HepG2 (cell line): ENCODE measurements around the gene NFKBIZ. TPM values are rescaled to one million over a fixed set of nuclear protein-coding genes. Genes with fewer than 3 reads are reported as not detected.

Experiments
- ATAC-seq: fragments of 200-7000 bp; cut with Tn5 transposase; 3 replicates; pipeline ENCODE4 v1.9.1; 2020; ENCODE audit warnings: mild to moderate bottlenecking, moderate library complexity
- BruUV-seq: library from RNA; stranded (reverse); fragments of 400-500 nt; replicated peaks from 2 replicates; lab custom pipeline; 2021; lab: Mats Ljungman, UMichigan
- CTCF ChIA-PET: fragments of 300-600 bp; formaldehyde crosslinking; extraction: SDS; loops from one replicate; lab custom pipeline; 2021; ENCODE audit warnings: low total read pairs, inconsistent platforms, low intra/inter-chr PET ratio; lab: Yijun Ruan, JAX
- POLR2A ChIA-PET: fragments of 350-600 bp; sonication (Branson Sonifier 250); formaldehyde crosslinking; loops from one replicate; lab custom pipeline; 2020; ENCODE audit warnings: antibody characterized with exemption, inconsistent platforms; lab: Yijun Ruan, JAX
- DNase-seq: peaks from one replicate; pipeline ENCODE4 v3.0.0-alpha.2; 2015; ENCODE audit warnings: low spot score
- FAIRE-seq: peaks from 3 replicates; lab custom pipeline; 2011; peaks lifted over from hg19 to GRCh38; lab: Jason Lieb, UNC
- H2AFZ ChIP-seq: one replicate; pipeline ENCODE4 v1.6.1; 2011; ENCODE audit warnings: low read length, inconsistent platforms
- H3K27ac ChIP-seq: fragments of 300-600 bp; 3 replicates; pipeline ENCODE4 v1.8.0; 2011; ENCODE audit warnings: mixed run types, mild to moderate bottlenecking, mixed read lengths, low read length, inconsistent platforms; ENCODE audit not compliant: insufficient read depth; ENCODE audit errors: extremely low read length
- H3K27me3 ChIP-seq, 2 experiments: fragments of 200-600 bp in 1 of 2; 2 replicates in 1 of 2; 3 replicates in 1 of 2; pipeline versions ENCODE4 v1.6.0 to v1.8.0; 2011; ENCODE audit warnings: low read length in 2 of 2, mild to moderate bottlenecking in 2 of 2, moderate library complexity in 2 of 2, inconsistent platforms in 1 of 2; ENCODE audit not compliant: insufficient read depth in 2 of 2, control insufficient read depth in 1 of 2
- H3K36me3 ChIP-seq, 2 experiments: fragments of 200-600 bp in 1 of 2; replicated peaks in 1 of 2; 2 replicates in 1 of 2; 3 replicates in 1 of 2; pipeline versions ENCODE4 v1.5.1 to v1.8.0; 2011; ENCODE audit warnings: low read length in 2 of 2, inconsistent platforms in 1 of 2; ENCODE audit not compliant: insufficient read depth in 2 of 2, control insufficient read depth in 1 of 2
- H3K4me1 ChIP-seq: 2 replicates; pipeline ENCODE4 v1.5.1; 2012; ENCODE audit warnings: low read length, inconsistent platforms; ENCODE audit not compliant: insufficient read depth
- H3K4me2 ChIP-seq: 2 replicates; pipeline ENCODE4 v1.6.0; 2011; ENCODE audit warnings: low read depth, low read length, inconsistent platforms
- H3K4me3 ChIP-seq, 3 experiments: fragments of 200-600 bp in 1 of 3; sonication (generic), shearing (Covaris generic) in 1 of 3; replicated peaks in 1 of 3; 2 replicates each; pipeline ENCODE4 v1.5.1; 2011 to 2016; ENCODE audit warnings: low read length in 3 of 3, inconsistent platforms in 2 of 3, low read depth in 2 of 3, mild to moderate bottlenecking in 2 of 3, control low read depth in 1 of 3, mixed read lengths in 1 of 3; ENCODE audit not compliant: insufficient read depth in 1 of 3
- H3K79me2 ChIP-seq: one replicate; pipeline ENCODE4 v1.6.1; 2011; ENCODE audit warnings: low read length, inconsistent platforms; ENCODE audit not compliant: insufficient read depth
- H3K9ac ChIP-seq: 2 replicates; pipeline ENCODE4 v1.6.0; 2011; ENCODE audit warnings: mild to moderate bottlenecking, low read depth, low read length, inconsistent platforms; ENCODE audit not compliant: insufficient read depth
- H3K9me3 ChIP-seq: 2 replicates; pipeline ENCODE4 v1.5.1; 2012; ENCODE audit warnings: mild to moderate bottlenecking, low read length
- H4K20me1 ChIP-seq: 2 replicates; pipeline ENCODE4 v1.6.0; 2011; ENCODE audit warnings: inconsistent platforms, mild to moderate bottlenecking, low read length, moderate library complexity; ENCODE audit not compliant: insufficient read depth
- FLYWCH1 ChIP-seq: sonication (generic); formaldehyde crosslinking; IDR thresholded peaks from 2 replicates; pipeline ENCODE4 v1.8.1; 2023; ENCODE audit warnings: mild to moderate bottlenecking, missing genetic modification reagents
- NFE2 ChIP-seq: sonication (generic); formaldehyde crosslinking; IDR thresholded peaks from 2 replicates; pipeline ENCODE4 v1.4.0; 2020; ENCODE audit warnings: missing genetic modification reagents
- SRF ChIP-seq: IDR thresholded peaks from 2 replicates; pipeline ENCODE4 v1.6.1; 2011; ENCODE audit warnings: mild to moderate bottlenecking, low read depth, low read length, moderate library complexity
- SRSF9 ChIP-seq: fragments of 200-400 bp; formaldehyde crosslinking; IDR thresholded peaks from 2 replicates; pipeline ENCODE4 v1.6.1; 2018; ENCODE audit warnings: borderline replicate concordance, mild to moderate bottlenecking, low read depth, low read length; ENCODE audit not compliant: insufficient read depth, poor library complexity, severe bottlenecking
- ZMYM2 ChIP-seq: sonication (generic); formaldehyde crosslinking; IDR thresholded peaks from 2 replicates; pipeline ENCODE4 v1.8.0; 2022; ENCODE audit warnings: mild to moderate bottlenecking, missing genetic modification reagents
- ZNF180 ChIP-seq: sonication (generic); formaldehyde crosslinking; IDR thresholded peaks from 2 replicates; pipeline ENCODE4 v1.4.0; 2020; ENCODE audit warnings: low read depth, missing genetic modification reagents, borderline replicate concordance
- ZNF652 ChIP-seq: IDR thresholded peaks from 2 replicates; pipeline ENCODE4 v1.6.1; 2016; ENCODE audit warnings: low read depth, borderline replicate concordance
- ZNF777 ChIP-seq: sonication (generic); formaldehyde crosslinking; IDR thresholded peaks from 2 replicates; pipeline ENCODE4 v1.4.0; 2020; ENCODE audit warnings: missing genetic modification reagents
- ZSCAN29 ChIP-seq: sonication (generic); formaldehyde crosslinking; conservative IDR thresholded peaks from 2 replicates; pipeline ENCODE4 v1.4.0; 2020; ENCODE audit warnings: mild to moderate bottlenecking, missing genetic modification reagents
- WGBS: methylation state at CpG from one replicate; pipeline ENCODE4 v1.1.6; 2017; ENCODE audit warnings: low lambda C conversion rate; 5-methylcytosine and 5-hydroxymethylcytosine counted together
- in situ Hi-C: cut with HindIII; loops from 2 replicates; pipeline ENCODE4 v1.10.0; 2017; ENCODE audit warnings: low pct_unique_long_range_greater_than_20kb; ENCODE audit not compliant: extremely low pct_ligation_motif_present
- intact Hi-C: fragments of 100-400 bp; cut with micrococcal nuclease; formaldehyde crosslinking; loops from one replicate; pipeline ENCODE4 v1.10.0; 2022; ENCODE audit not compliant: unreplicated experiment
- polyA plus RNA-seq, 8 experiments: library from polyadenylated mRNA; depleted of rRNA in 3 of 8; stranded (reverse) in 7 of 8; unstranded in 1 of 8; fragments of >200 nt; fragmentation: Illumina TruSeq in 4 of 8; extraction: Trizol in 4 of 8; gene quantifications; 2 replicates each; pipeline versions ENCODE4 v1.2.1 to v1.2.3, GENCODE V29; 2011 to 2016; ENCODE audit warnings: low read depth in 4 of 8, missing spikeins in 1 of 8, mixed read lengths in 1 of 8; ENCODE audit not compliant: insufficient read depth in 1 of 8
- total RNA-seq, 5 experiments: library from RNA; depleted of rRNA; stranded (reverse); fragments of >200 nt; fragmentation: Illumina TruSeq; extraction: Trizol; gene quantifications; 2 replicates each; pipeline ENCODE4 v1.2.3, GENCODE V29; 2016; ENCODE audit warnings: low read depth in 1 of 5
- TF ChIP-seq, protein P1 (sequence below): sonication (generic); formaldehyde crosslinking; IDR thresholded peaks from 2 replicates; pipeline ENCODE4 v1.8.1; 2022; ENCODE audit warnings: low read depth, mild to moderate bottlenecking, missing genetic modification reagents
- TF ChIP-seq, protein P2 (sequence below): sonication (generic); formaldehyde crosslinking; IDR thresholded peaks from 2 replicates; pipeline ENCODE4 v1.5.0; 2020; ENCODE audit warnings: missing genetic modification reagents
- TF ChIP-seq, protein P3 (sequence below): sonication (generic); formaldehyde crosslinking; IDR thresholded peaks from 2 replicates; pipeline ENCODE4 v1.5.0; 2020; ENCODE audit warnings: mild to moderate bottlenecking, missing genetic modification reagents
- TF ChIP-seq, protein P4 (sequence below): IDR thresholded peaks from 2 replicates; pipeline ENCODE4 v1.6.1; 2016; ENCODE audit warnings: control low read depth
- TF ChIP-seq, protein P5 (sequence below): sonication (generic); formaldehyde crosslinking; IDR thresholded peaks from 2 replicates; pipeline ENCODE4 v1.8.0; 2022; ENCODE audit warnings: missing genetic modification reagents, mild to moderate bottlenecking, borderline replicate concordance

The NFKBIZ gene
- total and polyA plus RNA-seq, 2 of the 13 experiments (the other 11 are each of a cell fraction or from before 2014, with no cell fraction given), result 25.9 to 60.6 TPM

DNA sequence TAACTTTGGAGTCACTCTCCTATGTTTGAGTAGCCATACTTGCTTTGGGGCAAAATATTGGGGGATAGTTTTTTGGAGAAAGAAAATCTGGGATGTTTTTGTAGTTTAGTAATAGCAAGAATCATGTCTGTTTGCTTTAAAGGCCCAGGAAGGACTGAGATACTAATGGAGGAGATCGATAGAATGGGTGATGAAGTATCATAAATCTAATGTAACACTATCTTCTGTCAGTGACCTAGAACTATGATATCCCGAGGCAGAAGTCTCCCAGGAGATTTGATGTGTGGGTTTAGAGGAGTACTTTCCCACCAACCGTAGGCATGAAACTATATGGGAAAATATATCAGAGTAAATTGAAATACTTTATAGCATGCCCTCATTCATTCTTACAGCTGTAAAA lies 21.0 kb upstream of the NFKBIZ start:
- no peak for DNase-seq

More for the DNA sequence above, 21.0 kb upstream of the NFKBIZ start:
- TSS peak; percentile 87 for BruUV-seq
- no peak for ATAC-seq
- CTCF ChIA-PET, result no interaction called here
- H4K20me1 ChIP-seq, result no peaks in the 10 kb centered on the region
- H3K4me1 ChIP-seq, result peaks cover 29% of the 10 kb centered on the region
- peak overlapping the region; percentile 92 for H2AFZ ChIP-seq
- FAIRE-seq, result no peak
- intact Hi-C loops, result loop anchor here (1.0 kb wide), 1 partner anchor 20 kb away; no protein-coding TSS in a partner anchor
- H3K4me3 ChIP-seq, result peak overlapping the region; percentile 24 to 73 (median 59); a peak in 4 of 6 replicates
- H3K9ac ChIP-seq, result peak overlapping the region; percentile 74; the same call in 1 of the 2 replicates
- POLR2A ChIA-PET, result interaction anchor here (1.0 to 2.1 kb wide), 7 partner anchors 10 to 49 kb away, joined by 3 to 32 read pairs (median 4); partner anchors contain the start of genes NFKBIZ and NXPE3
- H3K79me2 ChIP-seq, result no peaks in the 10 kb centered on the region
- no peak overlapping the region for H3K27ac ChIP-seq
- peak overlapping the region; percentile 83 for H3K4me2 ChIP-seq
- H3K36me3 ChIP-seq, result no peaks in the 10 kb centered on the region
- H3K9me3 ChIP-seq, result no peaks in the 10 kb centered on the region
- TF ChIP-seq ZNF777 (CRISPR knock-in tag) (no peak), NFE2 (CRISPR knock-in tag) (no peak), ZNF180 (CRISPR knock-in tag) (no peak), ZNF652 (CRISPR knock-in tag) (no peak), ZMYM2 (CRISPR knock-in tag) (no peak), SRF (no peak), FLYWCH1 (CRISPR knock-in tag) (no peak), SRSF9 (no peak), ZSCAN29 (CRISPR knock-in tag) (no peak)
- TF ChIP-seq, protein P1, sequence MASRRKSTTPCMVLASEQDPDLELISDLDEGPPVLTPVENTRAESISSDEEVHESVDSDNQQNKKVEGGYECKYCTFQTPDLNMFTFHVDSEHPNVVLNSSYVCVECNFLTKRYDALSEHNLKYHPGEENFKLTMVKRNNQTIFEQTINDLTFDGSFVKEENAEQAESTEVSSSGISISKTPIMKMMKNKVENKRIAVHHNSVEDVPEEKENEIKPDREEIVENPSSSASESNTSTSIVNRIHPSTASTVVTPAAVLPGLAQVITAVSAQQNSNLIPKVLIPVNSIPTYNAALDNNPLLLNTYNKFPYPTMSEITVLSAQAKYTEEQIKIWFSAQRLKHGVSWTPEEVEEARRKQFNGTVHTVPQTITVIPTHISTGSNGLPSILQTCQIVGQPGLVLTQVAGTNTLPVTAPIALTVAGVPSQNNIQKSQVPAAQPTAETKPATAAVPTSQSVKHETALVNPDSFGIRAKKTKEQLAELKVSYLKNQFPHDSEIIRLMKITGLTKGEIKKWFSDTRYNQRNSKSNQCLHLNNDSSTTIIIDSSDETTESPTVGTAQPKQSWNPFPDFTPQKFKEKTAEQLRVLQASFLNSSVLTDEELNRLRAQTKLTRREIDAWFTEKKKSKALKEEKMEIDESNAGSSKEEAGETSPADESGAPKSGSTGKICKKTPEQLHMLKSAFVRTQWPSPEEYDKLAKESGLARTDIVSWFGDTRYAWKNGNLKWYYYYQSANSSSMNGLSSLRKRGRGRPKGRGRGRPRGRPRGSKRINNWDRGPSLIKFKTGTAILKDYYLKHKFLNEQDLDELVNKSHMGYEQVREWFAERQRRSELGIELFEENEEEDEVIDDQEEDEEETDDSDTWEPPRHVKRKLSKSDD (CRISPR knock-in tag), result no peak
- TF ChIP-seq, protein P2, sequence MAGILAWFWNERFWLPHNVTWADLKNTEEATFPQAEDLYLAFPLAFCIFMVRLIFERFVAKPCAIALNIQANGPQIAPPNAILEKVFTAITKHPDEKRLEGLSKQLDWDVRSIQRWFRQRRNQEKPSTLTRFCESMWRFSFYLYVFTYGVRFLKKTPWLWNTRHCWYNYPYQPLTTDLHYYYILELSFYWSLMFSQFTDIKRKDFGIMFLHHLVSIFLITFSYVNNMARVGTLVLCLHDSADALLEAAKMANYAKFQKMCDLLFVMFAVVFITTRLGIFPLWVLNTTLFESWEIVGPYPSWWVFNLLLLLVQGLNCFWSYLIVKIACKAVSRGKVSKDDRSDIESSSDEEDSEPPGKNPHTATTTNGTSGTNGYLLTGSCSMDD (CRISPR knock-in tag), result no peak
- TF ChIP-seq, protein P3, sequence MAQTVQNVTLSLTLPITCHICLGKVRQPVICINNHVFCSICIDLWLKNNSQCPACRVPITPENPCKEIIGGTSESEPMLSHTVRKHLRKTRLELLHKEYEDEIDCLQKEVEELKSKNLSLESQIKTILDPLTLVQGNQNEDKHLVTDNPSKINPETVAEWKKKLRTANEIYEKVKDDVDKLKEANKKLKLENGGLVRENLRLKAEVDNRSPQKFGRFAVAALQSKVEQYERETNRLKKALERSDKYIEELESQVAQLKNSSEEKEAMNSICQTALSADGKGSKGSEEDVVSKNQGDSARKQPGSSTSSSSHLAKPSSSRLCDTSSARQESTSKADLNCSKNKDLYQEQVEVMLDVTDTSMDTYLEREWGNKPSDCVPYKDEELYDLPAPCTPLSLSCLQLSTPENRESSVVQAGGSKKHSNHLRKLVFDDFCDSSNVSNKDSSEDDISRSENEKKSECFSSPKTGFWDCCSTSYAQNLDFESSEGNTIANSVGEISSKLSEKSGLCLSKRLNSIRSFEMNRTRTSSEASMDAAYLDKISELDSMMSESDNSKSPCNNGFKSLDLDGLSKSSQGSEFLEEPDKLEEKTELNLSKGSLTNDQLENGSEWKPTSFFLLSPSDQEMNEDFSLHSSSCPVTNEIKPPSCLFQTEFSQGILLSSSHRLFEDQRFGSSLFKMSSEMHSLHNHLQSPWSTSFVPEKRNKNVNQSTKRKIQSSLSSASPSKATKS, result no peak
- TF ChIP-seq, protein P4, sequence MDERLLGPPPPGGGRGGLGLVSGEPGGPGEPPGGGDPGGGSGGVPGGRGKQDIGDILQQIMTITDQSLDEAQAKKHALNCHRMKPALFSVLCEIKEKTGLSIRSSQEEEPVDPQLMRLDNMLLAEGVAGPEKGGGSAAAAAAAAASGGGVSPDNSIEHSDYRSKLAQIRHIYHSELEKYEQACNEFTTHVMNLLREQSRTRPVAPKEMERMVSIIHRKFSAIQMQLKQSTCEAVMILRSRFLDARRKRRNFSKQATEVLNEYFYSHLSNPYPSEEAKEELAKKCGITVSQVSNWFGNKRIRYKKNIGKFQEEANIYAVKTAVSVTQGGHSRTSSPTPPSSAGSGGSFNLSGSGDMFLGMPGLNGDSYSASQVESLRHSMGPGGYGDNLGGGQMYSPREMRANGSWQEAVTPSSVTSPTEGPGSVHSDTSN (CRISPR knock-in tag), result no peak
- TF ChIP-seq, protein P5, sequence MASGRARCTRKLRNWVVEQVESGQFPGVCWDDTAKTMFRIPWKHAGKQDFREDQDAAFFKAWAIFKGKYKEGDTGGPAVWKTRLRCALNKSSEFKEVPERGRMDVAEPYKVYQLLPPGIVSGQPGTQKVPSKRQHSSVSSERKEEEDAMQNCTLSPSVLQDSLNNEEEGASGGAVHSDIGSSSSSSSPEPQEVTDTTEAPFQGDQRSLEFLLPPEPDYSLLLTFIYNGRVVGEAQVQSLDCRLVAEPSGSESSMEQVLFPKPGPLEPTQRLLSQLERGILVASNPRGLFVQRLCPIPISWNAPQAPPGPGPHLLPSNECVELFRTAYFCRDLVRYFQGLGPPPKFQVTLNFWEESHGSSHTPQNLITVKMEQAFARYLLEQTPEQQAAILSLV (CRISPR knock-in tag), result no peak
- TF ChIP-seq, all 625 proteins: peak for 0
- in situ Hi-C loops, result no loop called here
- 56% methylated on average over 3 of the region's 3 CpGs for WGBS
- no peaks in the 10 kb centered on the region for H3K27me3 ChIP-seq
